Progenitor cell of endocrine pancreas (in vitro differentiated cells): ENCODE measurements around the gene ACSF3. TPM values are rescaled to one million over a fixed set of nuclear protein-coding genes. Genes with fewer than 3 reads are reported as not detected.

Experiments used
- DNase-seq: peaks from one replicate; pipeline ENCODE4 v3.0.0; 2021; ENCODE audit warnings: low spot score; ENCODE audit not compliant: unreplicated experiment
- H3K27ac Mint-ChIP-seq: 2 replicates; pipeline ENCODE4 v1.8.0; 2021; ENCODE audit warnings: mild to moderate bottlenecking, moderate library complexity, mixed read lengths
- H3K27me3 Mint-ChIP-seq: 2 replicates; pipeline ENCODE4 v1.8.0; 2021; ENCODE audit warnings: mixed read lengths
- H3K36me3 Mint-ChIP-seq: 2 replicates; pipeline ENCODE4 v1.8.0; 2022; ENCODE audit warnings: mixed read lengths; ENCODE audit not compliant: insufficient read depth
- H3K4me1 Mint-ChIP-seq: 2 replicates; pipeline ENCODE4 v1.8.0; 2021; ENCODE audit warnings: low read depth, mixed read lengths
- H3K4me3 Mint-ChIP-seq: 2 replicates; pipeline ENCODE4 v1.8.0; 2021; ENCODE audit warnings: low read depth, mild to moderate bottlenecking, moderate library complexity, mixed read lengths
- H3K9me3 Mint-ChIP-seq: 2 replicates; pipeline ENCODE4 v1.8.0; 2021; ENCODE audit warnings: low read depth, mixed read lengths
- total RNA-seq: library from RNA; stranded (reverse); gene quantifications from 2 replicates; pipeline ENCODE4 v1.2.1, GENCODE V29; 2021
- TF ChIP-seq, protein P1 (sequence below): fragments of 200-600 bp; sonication (generic); IDR thresholded peaks from one replicate; pipeline ENCODE4 v1.5.0; 2021; ENCODE audit warnings: antibody characterized with exemption, mild to moderate bottlenecking; ENCODE audit not compliant: unreplicated experiment

The ACSF3 gene
- total RNA-seq, 1 donor from 2014 or later = 31.3 TPM

GRCh38 chr16:89052890-89053724, 40.5 kb upstream of the ACSF3 start:
- Mint-ChIP-seq H3K36me3 (no peaks in the 10 kb centered on the region), H3K27ac (no peak overlapping the region), H3K27me3 (peaks cover 6% of the 10 kb centered on the region), H3K4me3 (no peak overlapping the region), H3K4me1 (no peaks in the 10 kb centered on the region), H3K9me3 (no peaks in the 10 kb centered on the region)
- DNase-seq = no peak
- TF ChIP-seq, protein P1, sequence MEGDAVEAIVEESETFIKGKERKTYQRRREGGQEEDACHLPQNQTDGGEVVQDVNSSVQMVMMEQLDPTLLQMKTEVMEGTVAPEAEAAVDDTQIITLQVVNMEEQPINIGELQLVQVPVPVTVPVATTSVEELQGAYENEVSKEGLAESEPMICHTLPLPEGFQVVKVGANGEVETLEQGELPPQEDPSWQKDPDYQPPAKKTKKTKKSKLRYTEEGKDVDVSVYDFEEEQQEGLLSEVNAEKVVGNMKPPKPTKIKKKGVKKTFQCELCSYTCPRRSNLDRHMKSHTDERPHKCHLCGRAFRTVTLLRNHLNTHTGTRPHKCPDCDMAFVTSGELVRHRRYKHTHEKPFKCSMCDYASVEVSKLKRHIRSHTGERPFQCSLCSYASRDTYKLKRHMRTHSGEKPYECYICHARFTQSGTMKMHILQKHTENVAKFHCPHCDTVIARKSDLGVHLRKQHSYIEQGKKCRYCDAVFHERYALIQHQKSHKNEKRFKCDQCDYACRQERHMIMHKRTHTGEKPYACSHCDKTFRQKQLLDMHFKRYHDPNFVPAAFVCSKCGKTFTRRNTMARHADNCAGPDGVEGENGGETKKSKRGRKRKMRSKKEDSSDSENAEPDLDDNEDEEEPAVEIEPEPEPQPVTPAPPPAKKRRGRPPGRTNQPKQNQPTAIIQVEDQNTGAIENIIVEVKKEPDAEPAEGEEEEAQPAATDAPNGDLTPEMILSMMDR = no peak

- Mint-ChIP-seq H3K4me1 (no peaks in the 10 kb centered on the region), H3K36me3 (no peaks in the 10 kb centered on the region), H3K27ac (no peak overlapping the region), H3K9me3 (no peaks in the 10 kb centered on the region), H3K4me3 (no peak overlapping the region), H3K27me3 (peaks cover 6% of the 10 kb centered on the region)
- DNase-seq = no peak
- TF ChIP-seq, protein P1 = no peak
Measured at GRCh38 chr16:89053725-89054029, 40.0 kb upstream of the ACSF3 start.

DNA sequence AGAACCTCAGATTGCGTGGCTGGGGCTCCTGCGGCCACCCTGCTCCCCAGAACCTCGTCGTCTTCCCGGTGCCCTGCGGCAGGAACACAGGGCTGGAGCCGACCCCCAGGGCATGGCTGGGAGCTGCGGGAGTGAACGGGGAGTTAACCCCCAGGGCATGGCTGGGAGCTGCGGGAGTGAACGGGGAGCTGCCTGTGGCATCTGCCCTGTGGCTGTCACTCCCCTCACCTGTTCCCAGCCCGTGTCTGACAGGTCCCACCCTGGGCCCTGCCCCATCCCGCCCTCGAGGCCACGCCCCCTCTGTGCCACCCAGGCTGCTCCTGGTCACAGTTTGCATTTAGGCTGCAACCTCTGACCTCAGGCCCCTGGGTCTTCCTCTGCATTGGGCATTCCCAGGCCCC, 39.4 kb upstream of the ACSF3 start:
- DNase-seq = no peak
- Mint-ChIP-seq H3K27ac (no peak overlapping the region), H3K36me3 (no peaks in the 10 kb centered on the region), H3K27me3 (peaks cover 3% of the 10 kb centered on the region), H3K4me3 (no peak overlapping the region), H3K4me1 (no peaks in the 10 kb centered on the region), H3K9me3 (no peaks in the 10 kb centered on the region)
- TF ChIP-seq, protein P1 = no peak

DNA sequence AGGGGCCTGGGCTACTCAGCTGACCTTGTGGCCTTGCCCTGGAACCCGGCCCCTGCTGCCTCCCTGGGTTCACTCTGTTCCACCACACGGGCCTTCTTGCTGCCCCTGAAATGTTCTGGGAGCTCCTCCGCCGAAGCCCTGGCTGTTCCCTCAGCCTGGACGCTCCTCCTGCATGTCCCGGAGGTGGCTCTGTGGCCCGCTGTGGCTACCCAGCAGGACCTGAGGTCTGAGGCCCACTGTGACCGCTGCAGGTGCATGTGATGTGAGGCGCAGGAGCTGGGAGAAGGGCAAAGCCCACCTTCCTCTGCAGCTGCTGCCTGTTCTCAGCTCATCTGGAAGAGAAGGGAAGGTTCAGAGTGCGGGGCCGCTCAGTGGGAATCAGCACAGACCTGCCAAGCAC, 38.9 kb upstream of the ACSF3 start:
- Mint-ChIP-seq H3K4me1 (no peaks in the 10 kb centered on the region), H3K4me3 (no peak overlapping the region), H3K36me3 (no peaks in the 10 kb centered on the region), H3K9me3 (no peaks in the 10 kb centered on the region), H3K27me3 (peaks cover 3% of the 10 kb centered on the region), H3K27ac (no peak overlapping the region)
- TF ChIP-seq, protein P1 = no peak
- DNase-seq = no peak

- Mint-ChIP-seq H3K4me3 (no peak overlapping the region), H3K27me3 (peaks cover 9% of the 10 kb centered on the region), H3K27ac (no peak overlapping the region), H3K4me1 (no peaks in the 10 kb centered on the region), H3K36me3 (no peaks in the 10 kb centered on the region), H3K9me3 (no peaks in the 10 kb centered on the region)
- TF ChIP-seq, protein P1 = no peak
- DNase-seq = no peak
Measured at GRCh38 chr16:89055313-89055712, 38.3 kb upstream of the ACSF3 start.
